OCI-LY7 (cell line): ENCODE measurements around the gene ANKRD39. TPM values are rescaled to one million over a fixed set of nuclear protein-coding genes. Genes with fewer than 3 reads are reported as not detected.

Source experiments
- BruUV-seq: library from RNA; stranded (reverse); fragments of 400-500 nt; replicated peaks from 2 replicates; lab custom pipeline; 2021; lab: Mats Ljungman, UMichigan
- CTCF ChIA-PET: fragments of 300-600 bp; sonication (Branson Sonifier 250); formaldehyde crosslinking; loops from one replicate; lab custom pipeline; 2022; ENCODE audit warnings: antibody characterized with exemption; ENCODE audit not compliant: unreplicated experiment; lab: Charles Lee
- POLR2A ChIA-PET: fragments of 300-600 bp; sonication (Branson Sonifier 250); formaldehyde crosslinking; loops from one replicate; lab custom pipeline; 2022; ENCODE audit warnings: antibody characterized with exemption; lab: Charles Lee
- DNase-seq: peaks from one replicate; pipeline ENCODE4 v3.0.0-alpha.2; 2015; ENCODE audit warnings: low spot score
- H2AFZ ChIP-seq: fragments of 200-600 bp; sonication (generic), shearing (Covaris generic); 2 replicates; pipeline ENCODE4 v1.6.1; 2014; ENCODE audit warnings: mild to moderate bottlenecking, antibody characterized with exemption, low read length, moderate library complexity
- H3K27ac ChIP-seq: fragments of 200-600 bp; sonication (generic); 2 replicates; pipeline ENCODE4 v1.5.1; 2014; ENCODE audit warnings: mixed run types, low read depth, mild to moderate bottlenecking, moderate library complexity, low read length, inconsistent platforms; ENCODE audit not compliant: poor library complexity, severe bottlenecking
- H3K36me3 ChIP-seq: fragments of 200-600 bp; sonication (generic); 2 replicates; pipeline ENCODE4 v1.6.1; 2014; ENCODE audit warnings: mild to moderate bottlenecking, antibody characterized with exemption, low read length, moderate library complexity, mixed read lengths; ENCODE audit not compliant: insufficient read depth
- H3K4me1 ChIP-seq: fragments of 200-600 bp; sonication (generic); 2 replicates; pipeline ENCODE4 v1.5.1; 2014; ENCODE audit warnings: mild to moderate bottlenecking, low read length; ENCODE audit not compliant: insufficient read depth, poor library complexity, severe bottlenecking
- H3K4me2 ChIP-seq: fragments of 200-600 bp; sonication (generic); 2 replicates; pipeline ENCODE4 v1.6.1; 2014; ENCODE audit warnings: mild to moderate bottlenecking, low read length
- H3K4me3 ChIP-seq: fragments of 200-600 bp; sonication (generic); 2 replicates; pipeline ENCODE4 v1.5.1; 2014; ENCODE audit warnings: mild to moderate bottlenecking, low read depth, low read length; ENCODE audit not compliant: poor library complexity, severe bottlenecking
- H3K79me2 ChIP-seq: fragments of 200-600 bp; sonication (generic); 2 replicates; pipeline ENCODE4 v1.6.1; 2016; ENCODE audit warnings: low read depth, mild to moderate bottlenecking, low read length, moderate library complexity, mixed read lengths; ENCODE audit not compliant: insufficient read depth
- H3K9me2 ChIP-seq: fragments of 200-600 bp; sonication (generic); 2 replicates; pipeline ENCODE4 v1.6.1; 2016; ENCODE audit warnings: mild to moderate bottlenecking, low read length, mixed read lengths; ENCODE audit not compliant: insufficient read depth
- H3K9me3 ChIP-seq: fragments of 200-600 bp; sonication (generic); 2 replicates; pipeline ENCODE4 v1.6.1; 2014; ENCODE audit warnings: mild to moderate bottlenecking, mixed run types, low read length, mixed read lengths
- H4K20me1 ChIP-seq: fragments of 200-600 bp; sonication (generic); 2 replicates; pipeline ENCODE4 v1.6.1; 2014; ENCODE audit warnings: mild to moderate bottlenecking, antibody characterized with exemption, low read length, moderate library complexity, mixed read lengths; ENCODE audit not compliant: insufficient read depth
- CTCF ChIP-seq: fragments of 200-600 bp; sonication (generic); conservative IDR thresholded peaks from 2 replicates; pipeline ENCODE4 v1.5.1; 2014; ENCODE audit warnings: mild to moderate bottlenecking, antibody characterized with exemption, low read length, moderate library complexity, mixed read lengths
- EZH2phosphoT487 ChIP-seq: fragments of 200-600 bp; sonication (generic); IDR thresholded peaks from 2 replicates; pipeline ENCODE4 v1.6.1; 2018; ENCODE audit warnings: low read depth, borderline replicate concordance, mild to moderate bottlenecking, mixed run types, antibody characterized with exemption, low read length, moderate library complexity, mixed read lengths
- intact Hi-C: fragments of 100-400 bp; cut with micrococcal nuclease; formaldehyde crosslinking; loops from one replicate; pipeline ENCODE4 v1.10.0; 2022; ENCODE audit not compliant: unreplicated experiment
- total RNA-seq, 2 experiments: library from RNA; depleted of rRNA in 1 of 2; stranded (reverse); fragments of >200 nt in 1 of 2; shearing (Covaris generic) in 1 of 2; gene quantifications; 2 replicates each; pipeline ENCODE4 v1.2.3, GENCODE V29; 2014 to 2022

Gene ANKRD39
- total RNA-seq, 2 experiments from 2014 or later, result 22.2 to 24.1 TPM

- no TSS peak for BruUV-seq
- intact Hi-C loops, result no loop called here
Observed at GRCh38 chr2:96813656-96814055, 44.2 kb downstream of the ANKRD39 start.

GRCh38 chr2:96811917-96812316, 45.9 kb downstream of the ANKRD39 start:
- intact Hi-C loops, result no loop called here
- BruUV-seq, result no TSS peak
- ChIA-PET CTCF (no interaction called here), POLR2A (no interaction called here)
- no peaks in the 10 kb centered on the region for H4K20me1 ChIP-seq
- no peaks in the 10 kb centered on the region for H3K36me3 ChIP-seq
- H3K9me2 ChIP-seq, result no peaks in the 10 kb centered on the region
- no peak overlapping the region for H3K4me2 ChIP-seq
- H3K27ac ChIP-seq, result no peak overlapping the region
- peaks cover 11% of the 10 kb centered on the region for H3K4me1 ChIP-seq
- H2AFZ ChIP-seq, result no peak overlapping the region
- H3K4me3 ChIP-seq, result no peak overlapping the region
- DNase-seq, result no peak
- TF ChIP-seq CTCF (no peak), EZH2phosphoT487 (no peak)
- no peaks in the 10 kb centered on the region for H3K79me2 ChIP-seq
- no peaks in the 10 kb centered on the region for H3K9me3 ChIP-seq

More at GRCh38 chr2:96813656-96814055, 44.2 kb downstream of the ANKRD39 start:
- ChIA-PET CTCF (no interaction called here), POLR2A (interaction anchor here (0.7 kb wide), 1 partner anchor 44 kb away, joined by 3 read pairs; the partner anchor contains the start of gene ANKRD39)
- Histone ChIP-seq H2AFZ (no peak overlapping the region), H3K4me2 (no peak overlapping the region), H3K79me2 (peaks cover 17% of the 10 kb centered on the region; the same call in 1 of the 2 replicates), H3K36me3 (0 out of 2 replicates have a peak, but pooled peaks cover 8% of the 10 kb centered on the region), H4K20me1 (peaks cover 11% of the 10 kb centered on the region), H3K9me3 (no peaks in the 10 kb centered on the region), H3K9me2 (no peaks in the 10 kb centered on the region), H3K4me1 (peaks cover 25% of the 10 kb centered on the region), H3K27ac (no peak overlapping the region), H3K4me3 (no peak overlapping the region)
- DNase-seq, result no peak
- no peak for TF ChIP-seq CTCF

- no peak overlapping the region for H3K27ac ChIP-seq
- H3K9me2 ChIP-seq, result no peaks in the 10 kb centered on the region
- H3K9me3 ChIP-seq, result no peaks in the 10 kb centered on the region
- no peak for DNase-seq
- no peaks in the 10 kb centered on the region for H3K79me2 ChIP-seq
- no peak overlapping the region for H3K4me2 ChIP-seq
- peaks cover 20% of the 10 kb centered on the region for H3K4me1 ChIP-seq
- ChIA-PET CTCF (no interaction called here), POLR2A (no interaction called here)
- H3K4me3 ChIP-seq, result no peak overlapping the region
- no peak for TF ChIP-seq EZH2phosphoT487
- TF ChIP-seq CTCF, result no peak
- no TSS peak for BruUV-seq
- H4K20me1 ChIP-seq, result no peaks in the 10 kb centered on the region
- intact Hi-C loops, result no loop called here
- no peak overlapping the region for H2AFZ ChIP-seq
- H3K36me3 ChIP-seq, result no peaks in the 10 kb centered on the region
Observed at GRCh38 chr2:96810783-96811192, 47.0 kb downstream of the ANKRD39 start.
